Muscle of leg (tissue), 11 donors: Measurements from ENCODE around the gene USP24. TPM values are rescaled to one million over a fixed set of nuclear protein-coding genes. Genes with fewer than 3 reads are reported as not detected.

Experiments used
- DNase-seq: peaks from one replicate; pipeline ENCODE4 v3.0.0; 2013
- H3K27ac ChIP-seq: one replicate; pipeline ENCODE4 v1.5.1; 2013; ENCODE audit warnings: mild to moderate bottlenecking, low read length, control low read depth
- H3K27me3 ChIP-seq: one replicate; pipeline ENCODE4 v1.6.1; 2013; ENCODE audit warnings: low read length; ENCODE audit not compliant: control insufficient read depth, insufficient read depth
- H3K36me3 ChIP-seq: one replicate; pipeline ENCODE4 v1.6.1; 2013; ENCODE audit warnings: low read length; ENCODE audit not compliant: control insufficient read depth, insufficient read depth
- H3K4me1 ChIP-seq: one replicate; pipeline ENCODE4 v1.6.1; 2013; ENCODE audit warnings: low read length; ENCODE audit not compliant: control insufficient read depth, insufficient read depth
- H3K4me3 ChIP-seq: one replicate; pipeline ENCODE4 v1.5.1; 2013; ENCODE audit warnings: low read length, control low read depth
- H3K9me3 ChIP-seq: replicated peaks from 2 replicates; pipeline ENCODE4 v1.6.1; 2013; ENCODE audit warnings: low read depth, low read length; ENCODE audit not compliant: control insufficient read depth
- WGBS: methylation state at CpG from one replicate; pipeline ENCODE4 v1.1.5; 2013; ENCODE audit warnings: missing lambda C conversion rate; ENCODE audit not compliant: insufficient coverage; 5-methylcytosine and 5-hydroxymethylcytosine counted together
- polyA plus RNA-seq, 8 donors: library from polyadenylated mRNA; unstranded; fragments of 120-200 nt; gene quantifications; one replicate each; pipeline versions ENCODE4 v1.2.1 to v1.2.3, GENCODE V29; 2013; ENCODE audit warnings: inconsistent platforms in 1 of 8, low replicate concordance in 1 of 8; ENCODE audit not compliant: insufficient read length in 8 of 8, insufficient read depth in 1 of 8
- total RNA-seq: library from RNA; stranded (reverse); fragments of 120-200 nt; gene quantifications from one replicate; pipeline ENCODE4 v1.2.4, GENCODE V29; 2013

Gene USP24
- total and polyA plus RNA-seq, 9 donors: 31.0 to 54.1 (median 36.3) TPM

GRCh38 chr1:55059302-55060132, 155.6 kb downstream of the USP24 start:
- no peak for DNase-seq
- no peak overlapping the region for H3K4me3 ChIP-seq
- H3K36me3 ChIP-seq: peaks cover 4% of the 10 kb centered on the region
- H3K4me1 ChIP-seq: peaks cover 56% of the 10 kb centered on the region
- H3K27me3 ChIP-seq: no peaks in the 10 kb centered on the region
- no peaks in the 10 kb centered on the region for H3K9me3 ChIP-seq
- H3K27ac ChIP-seq: no peak overlapping the region
- WGBS: 80% methylated on average over 7 of the region's 14 CpGs

GRCh38 chr1:55057956-55058298, 157.2 kb downstream of the USP24 start:
- Histone ChIP-seq H3K27ac (no peak overlapping the region), H3K27me3 (no peaks in the 10 kb centered on the region), H3K4me3 (no peak overlapping the region), H3K4me1 (peaks cover 53% of the 10 kb centered on the region), H3K9me3 (no peaks in the 10 kb centered on the region), H3K36me3 (peaks cover 4% of the 10 kb centered on the region)
- no peak for DNase-seq
- 77% methylated on average over 4 of the region's 6 CpGs for WGBS

- Histone ChIP-seq H3K36me3 (peaks cover 4% of the 10 kb centered on the region), H3K27me3 (no peaks in the 10 kb centered on the region), H3K4me1 (peaks cover 53% of the 10 kb centered on the region), H3K4me3 (no peak overlapping the region), H3K27ac (no peak overlapping the region), H3K9me3 (no peaks in the 10 kb centered on the region)
- WGBS: 93% methylated on average over 12 of the region's 15 CpGs
- no peak for DNase-seq
These were observed 157.8 kb downstream of the USP24 start for GRCh38 chr1:55057270-55057955.

GRCh38 chr1:55056632-55056992, 158.6 kb downstream of the USP24 start:
- H3K36me3 ChIP-seq: peaks cover 4% of the 10 kb centered on the region
- H3K4me1 ChIP-seq: peaks cover 46% of the 10 kb centered on the region
- WGBS: 95% methylated on average over 16 of the region's 20 CpGs
- no peaks in the 10 kb centered on the region for H3K27me3 ChIP-seq
- no peak overlapping the region for H3K4me3 ChIP-seq
- H3K27ac ChIP-seq: no peak overlapping the region
- no peaks in the 10 kb centered on the region for H3K9me3 ChIP-seq
- no peak for DNase-seq

GRCh38 chr1:55055951-55056631, 159.1 kb downstream of the USP24 start:
- peaks cover 4% of the 10 kb centered on the region for H3K36me3 ChIP-seq
- peaks cover 43% of the 10 kb centered on the region for H3K4me1 ChIP-seq
- no peak overlapping the region for H3K4me3 ChIP-seq
- H3K27ac ChIP-seq: no peak overlapping the region
- DNase-seq: no peak
- 93% methylated on average over 26 of the region's 42 CpGs for WGBS
- no peaks in the 10 kb centered on the region for H3K27me3 ChIP-seq
- no peaks in the 10 kb centered on the region for H3K9me3 ChIP-seq

GRCh38 chr1:55055084-55055882, 159.9 kb downstream of the USP24 start:
- Histone ChIP-seq H3K27me3 (no peaks in the 10 kb centered on the region), H3K9me3 (no peaks in the 10 kb centered on the region), H3K4me1 (peaks cover 47% of the 10 kb centered on the region), H3K4me3 (no peak overlapping the region), H3K36me3 (peaks cover 4% of the 10 kb centered on the region), H3K27ac (peak overlapping the region; percentile 13)
- 71% methylated on average over 8 of the region's 12 CpGs for WGBS
- DNase-seq: no peak

- Histone ChIP-seq H3K9me3 (no peaks in the 10 kb centered on the region), H3K4me1 (peaks cover 56% of the 10 kb centered on the region), H3K36me3 (peaks cover 4% of the 10 kb centered on the region), H3K4me3 (no peak overlapping the region), H3K27ac (no peak overlapping the region), H3K27me3 (no peaks in the 10 kb centered on the region)
- 74% methylated on average over 4 of the region's 5 CpGs for WGBS
- no peak for DNase-seq
These were observed 160.8 kb downstream of the USP24 start for GRCh38 chr1:55054396-55054795.

GRCh38 chr1:55053265-55053954, 161.8 kb downstream of the USP24 start:
- no peak for DNase-seq
- Histone ChIP-seq H3K27ac (no peak overlapping the region), H3K27me3 (no peaks in the 10 kb centered on the region), H3K4me1 (peaks cover 63% of the 10 kb centered on the region), H3K9me3 (no peaks in the 10 kb centered on the region), H3K4me3 (no peak overlapping the region), H3K36me3 (peaks cover 4% of the 10 kb centered on the region)
- WGBS: 54% methylated on average over 5 of the region's 7 CpGs

- Histone ChIP-seq H3K4me1 (peaks cover 65% of the 10 kb centered on the region), H3K4me3 (no peak overlapping the region), H3K27me3 (no peaks in the 10 kb centered on the region), H3K36me3 (peaks cover under 1% of the 10 kb centered on the region), H3K27ac (no peak overlapping the region), H3K9me3 (no peaks in the 10 kb centered on the region)
- 87% methylated on average over 22 of the region's 29 CpGs for WGBS
- no peak for DNase-seq
These were observed 162.7 kb downstream of the USP24 start for GRCh38 chr1:55052221-55053142.
